SJCRH30 (cell line): ENCODE data around the gene SAMD9L. TPM values are rescaled to one million over a fixed set of nuclear protein-coding genes. Genes with fewer than 3 reads are reported as not detected.
A peak's percentile ranks its signal among the peaks of the same experiment; 100 is the strongest.
"Not testable (repeated sequence)": the region's sequence is repeated elsewhere in the genome, so short reads cannot be mapped to it uniquely, and the experiment has no call there.

ENCODE experiments used
- DNase-seq, 2 experiments: peaks; one replicate each; pipeline ENCODE4 v3.0.0-alpha.2; 2015 to 2020
- H3K27ac ChIP-seq: fragments of 250-450 bp; sonication (Bioruptor Pico); 2 replicates; pipeline ENCODE4 v1.5.1; 2020; ENCODE audit warnings: mild to moderate bottlenecking, moderate library complexity
- H3K27me3 ChIP-seq: fragments of 250-450 bp; sonication (Bioruptor Pico); 2 replicates; pipeline ENCODE4 v1.5.1; 2020; ENCODE audit warnings: mild to moderate bottlenecking, moderate library complexity
- H3K36me3 ChIP-seq: fragments of 250-450 bp; sonication (Bioruptor Pico); 2 replicates; pipeline ENCODE4 v1.5.1; 2020; ENCODE audit warnings: mild to moderate bottlenecking, moderate library complexity
- H3K4me1 ChIP-seq: fragments of 250-450 bp; sonication (Bioruptor Pico); 2 replicates; pipeline ENCODE4 v1.5.1; 2020; ENCODE audit warnings: mild to moderate bottlenecking, moderate library complexity
- H3K4me3 ChIP-seq: fragments of 250-450 bp; sonication (Bioruptor Pico); 2 replicates; pipeline ENCODE4 v1.5.1; 2020; ENCODE audit warnings: mild to moderate bottlenecking, moderate library complexity
- H3K9me3 ChIP-seq: fragments of 250-450 bp; sonication (Bioruptor Pico); replicated peaks from 2 replicates; pipeline ENCODE4 v1.5.1; 2020; ENCODE audit warnings: mild to moderate bottlenecking, moderate library complexity
- total RNA-seq: library from RNA; depleted of rRNA; stranded (reverse); fragments of >200 nt; shearing (Covaris generic); gene quantifications from 2 replicates; pipeline ENCODE4 v1.2.3, GENCODE V29; 2014

SAMD9L gene
- total RNA-seq, 1 experiment from 2014 or later: 1.8 TPM

DNA sequence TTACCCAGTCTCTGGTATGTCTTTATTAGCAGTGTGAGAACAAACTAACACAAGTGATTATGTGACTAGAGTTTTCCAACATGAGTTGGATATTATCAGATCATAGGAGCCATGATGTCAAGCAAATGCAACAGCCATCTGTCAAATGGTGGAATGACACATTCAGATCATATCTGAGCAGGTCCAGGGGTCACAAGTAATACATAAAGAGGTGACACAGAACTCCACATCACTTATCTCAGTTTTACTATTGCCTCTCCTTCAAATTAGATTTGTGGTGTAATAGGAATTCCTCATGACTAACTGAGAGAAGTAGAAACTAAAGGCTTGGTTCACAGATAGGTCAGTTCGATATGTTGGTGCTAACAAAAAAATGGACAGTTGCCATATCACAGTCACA, 12.2 kb upstream of the SAMD9L start:
- H3K4me3 ChIP-seq: no peak overlapping the region
- DNase-seq: no peak
- no peaks in the 10 kb centered on the region for H3K36me3 ChIP-seq
- H3K9me3 ChIP-seq: peaks cover 8% of the 10 kb centered on the region
- no peak overlapping the region for H3K27ac ChIP-seq
- H3K4me1 ChIP-seq: no peaks in the 10 kb centered on the region
- H3K27me3 ChIP-seq: no peaks in the 10 kb centered on the region

DNA sequence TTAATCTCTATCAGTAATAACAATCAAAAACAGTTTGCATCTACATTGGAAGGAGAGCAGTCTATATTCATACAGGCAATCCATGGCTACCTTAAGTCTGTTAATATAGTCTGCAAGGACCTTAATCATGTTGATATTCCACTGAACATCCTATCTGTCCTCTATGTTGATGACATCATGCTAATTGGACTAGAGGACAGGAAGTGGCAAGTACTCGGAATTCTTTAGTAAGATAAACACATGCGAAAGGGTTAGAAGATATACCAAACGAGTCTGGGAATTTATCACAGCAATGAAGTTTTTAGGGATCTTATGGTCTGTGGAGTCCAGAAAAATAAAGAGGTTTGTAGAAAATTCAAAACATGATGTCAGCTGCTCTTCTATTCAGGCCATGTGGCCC, 11.3 kb upstream of the SAMD9L start:
- H3K27ac ChIP-seq: no peak overlapping the region
- peaks cover 8% of the 10 kb centered on the region for H3K9me3 ChIP-seq
- H3K27me3 ChIP-seq: no peaks in the 10 kb centered on the region
- DNase-seq: no peak
- H3K4me1 ChIP-seq: no peaks in the 10 kb centered on the region
- H3K4me3 ChIP-seq: no peak overlapping the region
- H3K36me3 ChIP-seq: no peaks in the 10 kb centered on the region

DNA sequence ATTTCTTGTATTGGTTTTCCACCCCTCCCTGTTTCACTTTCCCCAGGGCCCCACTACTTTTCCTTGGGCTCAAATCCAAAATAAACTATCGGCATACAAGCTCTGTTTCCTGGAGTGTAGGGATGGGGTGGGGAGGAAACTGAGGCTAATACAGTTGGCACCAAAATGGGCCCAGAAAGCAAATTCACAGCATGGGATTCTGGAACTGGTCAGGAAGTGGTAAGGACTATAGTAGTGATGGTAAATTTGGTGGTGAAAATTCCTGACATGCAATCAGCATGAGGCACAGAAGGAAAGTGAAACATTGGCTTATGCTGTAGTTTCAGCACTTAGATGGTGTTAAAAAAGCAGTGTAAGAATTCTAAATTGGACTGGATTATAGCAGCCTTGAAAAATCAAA, 8.7 kb upstream of the SAMD9L start:
- Histone ChIP-seq H3K4me1 (peaks cover 3% of the 10 kb centered on the region; the same call in 1 of the 2 replicates), H3K36me3 (no peaks in the 10 kb centered on the region), H3K27ac (no peak overlapping the region), H3K27me3 (no peaks in the 10 kb centered on the region), H3K4me3 (no peak overlapping the region), H3K9me3 (peaks cover 8% of the 10 kb centered on the region)
- DNase-seq: no peak

DNA sequence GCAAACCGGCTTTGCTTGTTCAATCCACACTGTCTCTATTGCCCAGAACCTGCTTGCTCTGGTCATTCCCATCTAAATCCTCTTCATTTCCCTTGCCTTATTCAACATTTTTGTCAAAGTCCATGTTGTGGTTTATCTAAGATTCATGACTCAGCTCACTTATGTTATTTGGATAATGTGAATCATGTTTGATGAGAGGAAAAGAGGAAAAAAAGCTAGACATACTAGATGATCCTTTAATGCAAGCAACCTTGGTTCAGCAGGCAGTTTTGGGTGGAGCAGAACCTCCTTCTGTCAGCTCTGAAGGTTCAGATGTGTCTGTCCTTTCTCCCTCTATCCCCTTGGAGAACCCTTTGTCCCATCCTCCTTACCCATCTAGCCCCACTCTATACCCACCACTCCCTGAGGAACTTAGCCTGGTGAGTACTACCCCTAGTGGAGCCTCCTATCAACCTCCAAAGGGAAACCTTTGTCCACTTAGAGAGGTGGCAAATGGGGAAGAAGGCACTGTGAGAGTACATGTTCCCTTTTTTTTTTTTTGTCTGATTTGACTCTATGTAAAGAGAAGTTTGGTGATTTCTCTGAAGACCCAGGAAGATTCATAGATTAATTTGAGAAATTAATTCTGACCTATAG, 2.1 kb upstream of the SAMD9L start:
- no peak overlapping the region for H3K27ac ChIP-seq
- H3K4me3 ChIP-seq: no peak overlapping the region
- no peaks in the 10 kb centered on the region for H3K27me3 ChIP-seq
- peaks cover 7% of the 10 kb centered on the region; the same call in 1 of the 2 replicates for H3K4me1 ChIP-seq
- H3K9me3 ChIP-seq: no peaks in the 10 kb centered on the region
- H3K36me3 ChIP-seq: no peaks in the 10 kb centered on the region
- no peak for DNase-seq

DNA sequence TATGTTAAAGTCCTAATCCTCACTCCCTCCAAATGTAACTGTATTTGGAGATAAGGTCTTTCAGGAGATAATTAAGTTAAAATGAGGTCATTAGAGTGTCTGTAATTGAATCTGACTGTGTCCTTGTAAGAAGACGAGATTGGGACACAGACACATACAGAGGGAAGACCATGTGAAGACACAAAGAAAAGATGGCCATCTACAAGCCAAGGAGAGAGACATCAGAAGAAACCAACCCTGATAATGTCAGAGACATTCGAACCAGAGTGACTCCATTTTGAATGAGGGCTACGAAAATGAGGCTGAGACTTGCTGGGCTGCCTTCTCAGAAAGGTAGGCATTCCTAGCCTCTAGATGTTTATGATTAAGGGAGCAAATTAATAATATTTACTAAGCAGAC, 542 bp upstream of the SAMD9L start:
- peaks cover 7% of the 10 kb centered on the region; the same call in 1 of the 2 replicates for H3K4me1 ChIP-seq
- DNase-seq: no peak
- no peaks in the 10 kb centered on the region for H3K9me3 ChIP-seq
- H3K27ac ChIP-seq: no peak overlapping the region
- H3K4me3 ChIP-seq: no peak overlapping the region
- no peaks in the 10 kb centered on the region for H3K27me3 ChIP-seq
- no peaks in the 10 kb centered on the region for H3K36me3 ChIP-seq

DNA sequence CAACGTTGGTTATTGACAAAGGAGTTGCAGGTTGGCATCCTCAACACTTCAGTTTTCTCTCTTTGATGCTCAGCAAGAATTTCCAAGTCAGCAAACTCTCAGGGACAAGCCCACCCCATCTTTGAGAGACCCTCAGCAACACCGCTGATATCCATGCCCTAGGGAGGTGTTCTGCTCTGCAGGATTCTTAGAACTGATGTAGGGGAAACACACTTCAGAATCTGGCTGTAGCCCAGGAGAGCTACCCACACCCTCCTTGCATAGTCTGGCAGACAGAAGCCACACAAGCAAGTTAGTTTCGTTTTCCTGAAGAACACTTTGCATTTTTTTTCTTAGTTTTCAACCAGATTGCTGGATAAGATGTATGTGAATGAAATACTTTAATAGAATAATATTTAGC, 822 bp downstream of the SAMD9L start:
- Histone ChIP-seq H3K4me3 (peak overlapping the region; percentile 42), H3K27me3 (no peaks in the 10 kb centered on the region), H3K4me1 (peaks cover 4% of the 10 kb centered on the region; the same call in 1 of the 2 replicates), H3K36me3 (no peaks in the 10 kb centered on the region), H3K9me3 (no peaks in the 10 kb centered on the region), H3K27ac (no peak overlapping the region)
- DNase-seq: peak; percentile 19 to 43

DNA sequence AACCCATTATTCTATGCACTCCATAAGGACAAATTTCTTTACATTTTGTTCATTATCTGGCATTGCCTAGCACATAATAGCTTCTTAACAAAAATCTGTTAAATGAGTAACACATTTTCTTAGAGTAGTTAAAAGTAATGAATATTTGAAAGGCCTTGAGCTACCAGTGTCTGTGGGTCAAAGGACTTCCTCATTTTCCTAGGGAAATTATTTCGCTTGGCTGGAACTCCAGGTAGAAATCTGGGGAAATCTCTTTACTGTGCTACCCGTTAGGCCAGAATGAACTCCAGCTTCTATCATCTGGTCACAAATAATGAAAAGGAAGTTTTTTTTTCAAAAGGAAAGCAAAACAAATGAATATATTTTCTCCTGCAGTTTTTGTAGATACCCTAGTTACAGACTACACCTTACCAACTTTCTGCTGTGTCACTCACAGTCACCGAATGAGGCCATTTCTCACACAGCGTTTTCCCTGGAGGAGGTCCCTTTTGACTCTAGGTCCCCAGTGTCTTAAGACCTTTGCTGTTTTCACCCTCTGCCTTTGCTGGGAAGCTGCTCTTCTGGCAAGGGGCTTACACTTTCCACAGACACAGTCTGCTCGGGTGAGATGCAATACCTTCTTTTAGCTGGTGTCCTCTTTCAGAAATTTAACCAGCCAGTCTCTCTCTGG, 1.6 kb downstream of the SAMD9L start:
- no peaks in the 10 kb centered on the region for H3K27me3 ChIP-seq
- no peaks in the 10 kb centered on the region for H3K9me3 ChIP-seq
- DNase-seq: no peak
- H3K4me3 ChIP-seq: no peak overlapping the region
- H3K4me1 ChIP-seq: peaks cover 4% of the 10 kb centered on the region; the same call in 1 of the 2 replicates
- no peaks in the 10 kb centered on the region for H3K36me3 ChIP-seq
- H3K27ac ChIP-seq: no peak overlapping the region

DNA sequence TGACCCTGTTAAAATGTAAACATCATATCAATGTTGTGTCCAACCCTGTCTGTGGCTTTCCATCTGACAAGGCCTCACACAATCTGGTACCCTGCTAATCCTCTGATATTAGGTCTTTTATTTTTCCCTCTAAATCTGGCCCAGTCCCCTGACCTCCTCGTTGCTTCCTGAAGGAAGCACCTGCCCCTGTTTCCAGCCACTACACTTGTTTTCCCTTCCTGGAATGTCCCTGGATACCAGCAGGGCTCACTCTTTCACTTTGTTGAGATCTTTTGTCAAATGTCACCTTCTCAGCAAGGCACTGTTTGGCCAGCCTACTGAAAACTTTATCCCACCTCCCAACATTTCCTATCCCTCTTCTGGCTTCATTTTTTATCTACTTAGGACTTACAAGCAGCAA, 2.1 kb downstream of the SAMD9L start:
- Histone ChIP-seq H3K9me3 (no peaks in the 10 kb centered on the region), H3K27ac (no peak overlapping the region), H3K36me3 (no peaks in the 10 kb centered on the region), H3K4me3 (no peak overlapping the region), H3K27me3 (no peaks in the 10 kb centered on the region), H3K4me1 (peaks cover 4% of the 10 kb centered on the region; the same call in 1 of the 2 replicates)
- no peak for DNase-seq

DNA sequence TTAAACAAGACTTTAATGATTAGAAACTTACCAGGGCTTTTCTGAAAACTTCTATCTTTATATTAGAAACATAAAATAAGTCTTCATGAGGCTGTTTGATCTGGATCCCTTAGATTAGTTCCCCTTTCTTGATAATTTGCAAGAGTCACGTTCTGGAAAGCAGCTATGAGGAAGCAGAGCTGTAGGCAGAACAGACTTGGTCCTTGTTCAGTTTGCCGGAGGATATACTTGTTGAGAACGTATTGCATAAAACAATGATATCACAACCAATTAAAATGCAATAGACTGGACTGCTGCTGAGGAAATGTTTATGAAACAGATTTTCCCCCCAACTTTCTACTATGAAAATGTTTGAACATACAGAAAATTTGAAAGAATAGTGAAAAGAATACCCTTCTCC, 2.8 kb downstream of the SAMD9L start:
- Histone ChIP-seq H3K4me3 (no peak overlapping the region), H3K9me3 (no peaks in the 10 kb centered on the region), H3K4me1 (peaks cover 4% of the 10 kb centered on the region; the same call in 1 of the 2 replicates), H3K36me3 (no peaks in the 10 kb centered on the region), H3K27ac (no peak overlapping the region), H3K27me3 (no peaks in the 10 kb centered on the region)
- DNase-seq: no peak

DNA sequence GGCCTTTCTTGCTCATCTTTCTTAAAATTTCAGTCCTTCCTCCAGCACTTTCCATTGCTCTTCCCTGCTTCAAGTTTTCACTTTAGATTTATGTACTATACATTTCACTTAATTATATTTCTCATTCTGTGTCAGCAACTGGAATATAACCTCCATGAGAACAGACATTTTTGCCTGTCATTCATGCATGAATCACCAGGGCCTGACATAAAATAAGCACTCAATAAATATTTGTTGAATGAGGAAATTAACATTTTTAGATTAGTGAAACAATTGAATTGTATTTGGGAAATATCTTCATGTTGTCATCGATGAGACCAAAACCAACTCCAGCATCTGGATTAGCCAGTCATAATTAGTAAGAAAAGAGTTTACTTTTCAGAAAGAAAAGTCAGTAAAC, 6.1 kb downstream of the SAMD9L start:
- Histone ChIP-seq H3K4me1 (no peaks in the 10 kb centered on the region), H3K4me3 (no peak overlapping the region), H3K9me3 (no peaks in the 10 kb centered on the region), H3K36me3 (no peaks in the 10 kb centered on the region), H3K27me3 (no peaks in the 10 kb centered on the region), H3K27ac (no peak overlapping the region)
- DNase-seq: no peak

DNA sequence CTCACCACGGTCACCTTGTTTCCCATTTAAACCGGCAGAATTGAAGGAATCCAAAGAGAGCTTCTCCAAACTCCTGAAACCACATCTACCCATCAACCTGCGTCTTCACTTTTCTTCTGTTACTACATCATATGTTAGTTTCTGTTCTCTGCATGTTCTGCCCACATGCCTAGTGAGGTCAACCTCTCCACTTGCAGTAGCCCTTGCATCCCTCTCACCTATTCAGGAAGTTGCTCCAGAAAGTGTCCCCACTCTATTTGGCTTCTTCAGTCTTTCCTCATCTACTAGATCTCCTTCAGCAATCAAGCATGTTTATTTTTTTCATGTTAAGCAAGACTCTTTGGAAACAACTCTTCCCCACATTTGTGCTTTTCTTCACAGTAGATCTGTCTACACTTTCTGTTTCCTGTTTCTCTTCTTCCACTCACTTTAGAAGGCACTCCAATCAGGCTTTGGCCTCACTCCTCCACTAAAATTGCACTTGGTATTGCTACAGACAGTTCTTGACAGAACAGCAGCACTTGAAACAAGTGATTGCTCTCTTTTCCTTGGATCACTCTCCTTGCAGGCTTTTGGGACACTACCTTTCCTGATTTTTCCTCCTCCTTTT, 7.5 kb downstream of the SAMD9L start:
- H3K27ac ChIP-seq: no peak overlapping the region
- DNase-seq: no peak
- no peaks in the 10 kb centered on the region for H3K9me3 ChIP-seq
- no peaks in the 10 kb centered on the region for H3K27me3 ChIP-seq
- H3K36me3 ChIP-seq: no peaks in the 10 kb centered on the region
- no peak overlapping the region for H3K4me3 ChIP-seq
- H3K4me1 ChIP-seq: no peaks in the 10 kb centered on the region

DNA sequence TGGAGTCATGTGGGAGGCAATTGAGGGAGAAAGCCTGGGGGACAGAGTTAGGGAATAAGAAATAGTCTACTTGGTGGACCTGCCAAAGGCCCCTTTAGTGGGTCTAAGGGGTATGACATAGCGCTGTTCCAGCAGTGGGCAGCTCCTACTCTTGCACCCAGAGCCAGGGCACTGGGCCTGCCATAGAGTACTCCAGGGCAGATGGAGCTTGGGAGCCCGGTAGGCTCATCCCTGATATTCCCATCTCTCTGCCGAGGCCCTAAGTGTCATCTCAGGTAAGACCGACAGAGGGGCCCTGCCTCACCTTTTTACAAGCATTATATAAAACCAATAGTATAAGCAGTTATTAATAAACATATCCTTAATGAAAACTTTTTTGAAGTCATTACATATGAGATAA, 9.6 kb downstream of the SAMD9L start:
- no peak overlapping the region for H3K27ac ChIP-seq
- H3K36me3 ChIP-seq: no peaks in the 10 kb centered on the region
- H3K9me3 ChIP-seq: no peaks in the 10 kb centered on the region
- no peaks in the 10 kb centered on the region for H3K4me1 ChIP-seq
- DNase-seq: no peak
- no peak overlapping the region for H3K4me3 ChIP-seq
- no peaks in the 10 kb centered on the region for H3K27me3 ChIP-seq

DNA sequence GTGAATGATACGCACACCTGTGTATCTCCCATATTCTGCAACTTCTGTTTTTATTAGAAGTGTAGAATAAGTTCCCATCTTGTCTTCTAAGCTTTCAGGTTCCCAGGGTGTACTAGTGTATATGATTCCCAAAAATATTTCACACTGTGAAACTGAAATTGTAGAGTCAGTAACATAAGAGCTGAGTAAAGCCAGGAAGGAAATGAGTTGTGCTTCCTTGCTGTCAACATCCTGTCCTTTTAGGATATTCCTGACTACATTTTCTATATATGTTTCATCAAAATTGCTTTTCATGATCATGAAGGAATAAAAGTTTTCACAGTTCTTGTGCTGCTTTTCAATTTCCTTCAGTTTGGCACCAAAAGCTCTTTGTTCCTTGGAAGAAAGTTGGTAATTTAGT, 15.2 kb downstream of the SAMD9L start:
- DNase-seq: no peak
- no peaks in the 10 kb centered on the region for H3K4me1 ChIP-seq
- no peak overlapping the region for H3K4me3 ChIP-seq
- H3K9me3 ChIP-seq: no peaks in the 10 kb centered on the region
- H3K27ac ChIP-seq: no peak overlapping the region
- no peaks in the 10 kb centered on the region for H3K36me3 ChIP-seq
- no peaks in the 10 kb centered on the region for H3K27me3 ChIP-seq

DNA sequence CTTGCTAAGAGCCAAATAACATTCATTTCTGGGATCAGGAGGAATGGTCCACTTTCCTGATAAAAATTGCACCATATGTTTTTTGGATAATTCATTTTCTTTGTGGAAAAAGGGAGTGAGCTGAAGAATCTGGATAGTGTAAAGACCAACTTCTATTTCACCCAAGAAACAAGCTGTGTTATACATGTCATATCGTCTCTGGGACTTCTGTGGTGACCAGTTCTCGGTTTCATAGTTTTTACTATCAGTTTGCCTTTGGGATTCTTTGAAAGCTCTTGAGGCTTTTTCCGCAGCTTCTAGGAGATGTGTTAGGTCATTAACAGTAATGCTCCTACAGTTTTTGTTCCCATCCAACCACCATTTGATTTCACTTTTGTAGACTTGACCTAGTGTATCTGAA, 16.0 kb downstream of the SAMD9L start:
- H3K4me3 ChIP-seq: no peak overlapping the region
- H3K36me3 ChIP-seq: no peaks in the 10 kb centered on the region
- no peak overlapping the region for H3K27ac ChIP-seq
- H3K9me3 ChIP-seq: peaks cover 5% of the 10 kb centered on the region
- H3K4me1 ChIP-seq: no peaks in the 10 kb centered on the region
- no peaks in the 10 kb centered on the region for H3K27me3 ChIP-seq
- no peak for DNase-seq

DNA sequence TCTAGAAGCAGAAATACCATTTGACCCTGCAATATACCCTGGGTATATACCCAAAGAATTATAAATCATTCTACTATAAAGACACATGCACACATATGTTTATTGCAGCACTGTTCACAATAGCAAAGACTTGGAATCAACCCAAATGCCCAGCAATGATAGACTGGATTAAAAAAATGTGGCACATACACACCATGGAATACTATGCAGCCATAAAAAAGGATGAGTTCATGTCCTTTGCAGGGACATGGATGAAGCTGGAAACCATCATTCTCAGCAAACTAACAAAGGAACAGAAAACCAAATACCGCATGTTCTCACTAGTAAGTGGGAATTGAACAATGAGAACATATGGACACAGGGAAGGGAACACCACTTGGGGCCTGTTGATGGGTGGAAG, 21.2 kb downstream of the SAMD9L start:
- not testable (repeated sequence) for H3K36me3 ChIP-seq, H3K4me3 ChIP-seq, H3K27ac ChIP-seq, DNase-seq, H3K27me3 ChIP-seq, H3K4me1 ChIP-seq
- peaks cover 15% of the 10 kb centered on the region for H3K9me3 ChIP-seq
